Colonic mucosa (tissue), 4 donors: ENCODE results near the gene THOP1. TPM values are rescaled to one million over a fixed set of nuclear protein-coding genes. Genes with fewer than 3 reads are reported as not detected.

ENCODE experiments used
- DNase-seq: peaks from one replicate; pipeline ENCODE4 v3.0.0-alpha.2; 2020
- H3K27ac ChIP-seq: fragments of 200-600 bp; one replicate; pipeline ENCODE4 v1.8.0; 2021
- H3K27me3 ChIP-seq: fragments of 200-600 bp; one replicate; pipeline ENCODE4 v1.8.0; 2021
- H3K36me3 ChIP-seq: fragments of 200-600 bp; one replicate; pipeline ENCODE4 v1.8.0; 2021
- H3K4me1 ChIP-seq: fragments of 200-600 bp; one replicate; pipeline ENCODE4 v1.8.0; 2021; ENCODE audit warnings: mild to moderate bottlenecking
- H3K4me3 ChIP-seq: fragments of 200-600 bp; one replicate; pipeline ENCODE4 v1.8.0; 2021
- H3K9ac ChIP-seq, 2 donors: one replicate each; pipeline ENCODE4 v1.7.0; 2013; ENCODE audit warnings: control low read depth in 2 of 2, low read depth in 2 of 2, low read length in 2 of 2
- H3K9me3 ChIP-seq: fragments of 200-600 bp; one replicate; pipeline ENCODE4 v1.8.0; 2021
- CTCF ChIP-seq: fragments of 200-600 bp; IDR thresholded peaks from one replicate; pipeline ENCODE4 v1.8.0; 2022; ENCODE audit warnings: antibody characterized with exemption, mild to moderate bottlenecking
- intact Hi-C: fragments of 100-400 bp; cut with DNase I; formaldehyde crosslinking; loops from one replicate; pipeline ENCODE4 v1.14.1; 2022
- total RNA-seq, 2 donors: library from RNA; stranded (reverse); fragmentation: NEBNext Ultra II Directional in 1 of 2; extraction: Animal tissue kit (Norgen Biotek cat#: 25700) in 1 of 2; gene quantifications; one replicate each; pipeline ENCODE4 v1.2.1, GENCODE V29; 2021
- donor health status: healthy.
- donor health status: DM: no; HTN: no; CAD: no.
- donor health status: DM: no; HTN: no; CAD: no.

THOP1 gene
- total RNA-seq, 2 donors from 2014 or later: 45.5 to 139 TPM

- no peaks in the 10 kb centered on the region for H3K36me3 ChIP-seq
- H3K4me1 ChIP-seq: no peaks in the 10 kb centered on the region
- no peak for TF ChIP-seq CTCF
- DNase-seq: no peak
- intact Hi-C loops: no loop called here
- no peak overlapping the region for H3K4me3 ChIP-seq
- no peak overlapping the region for H3K27ac ChIP-seq
- H3K9ac ChIP-seq: no peak overlapping the region
- no peaks in the 10 kb centered on the region for H3K27me3 ChIP-seq
- no peaks in the 10 kb centered on the region for H3K9me3 ChIP-seq
Observed at GRCh38 chr19:2807379-2808128, 22.3 kb downstream of the THOP1 start.

GRCh38 chr19:2808129-2808941, 23.0 kb downstream of the THOP1 start:
- Histone ChIP-seq H3K4me3 (no peak overlapping the region), H3K36me3 (no peaks in the 10 kb centered on the region), H3K27ac (no peak overlapping the region), H3K27me3 (no peaks in the 10 kb centered on the region), H3K9me3 (no peaks in the 10 kb centered on the region), H3K9ac (no peak overlapping the region), H3K4me1 (no peaks in the 10 kb centered on the region)
- DNase-seq: no peak
- intact Hi-C loops: no loop called here
- TF ChIP-seq CTCF: no peak

- H3K4me1 ChIP-seq: no peaks in the 10 kb centered on the region
- TF ChIP-seq CTCF: no peak
- H3K9ac ChIP-seq: no peak overlapping the region
- H3K27me3 ChIP-seq: no peaks in the 10 kb centered on the region
- no peak for DNase-seq
- peaks cover under 1% of the 10 kb centered on the region for H3K36me3 ChIP-seq
- intact Hi-C loops: no loop called here
- H3K4me3 ChIP-seq: no peak overlapping the region
- H3K9me3 ChIP-seq: no peaks in the 10 kb centered on the region
- no peak overlapping the region for H3K27ac ChIP-seq
Observed at GRCh38 chr19:2809387-2810140, 24.3 kb downstream of the THOP1 start.

GRCh38 chr19:2810141-2811091, 25.1 kb downstream of the THOP1 start:
- no peak overlapping the region for H3K9ac ChIP-seq
- peak overlapping the region; percentile 55 for H3K27ac ChIP-seq
- H3K36me3 ChIP-seq: peaks cover 5% of the 10 kb centered on the region
- intact Hi-C loops: no loop called here
- H3K4me1 ChIP-seq: no peaks in the 10 kb centered on the region
- H3K27me3 ChIP-seq: no peaks in the 10 kb centered on the region
- no peak overlapping the region for H3K4me3 ChIP-seq
- no peak for DNase-seq
- H3K9me3 ChIP-seq: no peaks in the 10 kb centered on the region
- no peak for TF ChIP-seq CTCF
